Renal cortex interstitium (tissue), 11 donors: ENCODE measurements around the gene SSR1. TPM values are rescaled to one million over a fixed set of nuclear protein-coding genes. Genes with fewer than 3 reads are reported as not detected.
A peak's percentile ranks its signal among the peaks of the same experiment; 100 is the strongest.
"Not testable (repeated sequence)": the region's sequence is repeated elsewhere in the genome, so short reads cannot be mapped to it uniquely, and the experiment has no call there.

ENCODE experiments used
- DNase-seq, 11 donors: peaks; one replicate each; pipeline ENCODE4 v3.0.0-alpha.2; 2013; ENCODE audit warnings: low read depth in 9 of 11, low spot score in 4 of 11; ENCODE audit errors: extremely low read depth in 1 of 11
- polyA plus RNA-seq, 3 donors: library from polyadenylated mRNA; unstranded; fragments of 120-200 nt; gene quantifications; one replicate each; pipeline ENCODE4 v1.2.1, GENCODE V29; 2013; ENCODE audit not compliant: insufficient read length in 3 of 3

The SSR1 gene
- polyA plus RNA-seq, 3 donors, result 124 to 133 (median 128) TPM

GRCh38 chr6:7264686-7265384 lies 48.2 kb downstream of the SSR1 start:
- DNase-seq, result no peak

- no peak for DNase-seq
Measured at GRCh38 chr6:7264041-7264440, 49.0 kb downstream of the SSR1 start.

GRCh38 chr6:7263519-7263805 lies 49.5 kb downstream of the SSR1 start:
- DNase-seq, result not testable (repeated sequence)

GRCh38 chr6:7262746-7263518 lies 50.1 kb downstream of the SSR1 start:
- no peak for DNase-seq

- no peak for DNase-seq
Measured at GRCh38 chr6:7261852-7262461, 51.0 kb downstream of the SSR1 start.

- peak; percentile 66 to 90 (median 78) for DNase-seq
Measured at GRCh38 chr6:7261032-7261841, 51.8 kb downstream of the SSR1 start.

- no peak for DNase-seq
Measured at GRCh38 chr6:7260291-7261031, 52.5 kb downstream of the SSR1 start.

- no peak for DNase-seq
Measured at GRCh38 chr6:7258231-7258763, 54.7 kb downstream of the SSR1 start.

GRCh38 chr6:7257521-7258230 lies 55.3 kb downstream of the SSR1 start:
- no peak for DNase-seq

GRCh38 chr6:7256785-7257184 lies 56.2 kb downstream of the SSR1 start:
- DNase-seq, result no peak

- no peak for DNase-seq
Measured at GRCh38 chr6:7255918-7256317, 57.1 kb downstream of the SSR1 start.

GRCh38 chr6:7254980-7255835 lies 57.8 kb downstream of the SSR1 start:
- DNase-seq, result no peak

- DNase-seq, result no peak
Measured at GRCh38 chr6:7252390-7252789, 60.6 kb downstream of the SSR1 start.

- no peak for DNase-seq
Measured at GRCh38 chr6:7251646-7252260, 61.2 kb downstream of the SSR1 start.

GRCh38 chr6:7250812-7251211 lies 62.2 kb downstream of the SSR1 start:
- no peak for DNase-seq

- no peak for DNase-seq
Measured at GRCh38 chr6:7249946-7250643, 62.9 kb downstream of the SSR1 start.
